Raji (cell line): ENCODE results near the gene TBC1D10A.

Experiments used
- POLR2A ChIP-seq: IDR thresholded peaks from 2 replicates; pipeline ENCODE4 v1.6.1; 2011; ENCODE audit warnings: low read depth, low read length, control low read depth; ENCODE audit not compliant: insufficient read depth

TBC1D10A gene

GRCh38 chr22:30314915-30315314 is 11.8 kb downstream of the TBC1D10A start:
- no peak for TF ChIP-seq POLR2A

- no peak for TF ChIP-seq POLR2A
Measured at GRCh38 chr22:30313527-30314363, 13.0 kb downstream of the TBC1D10A start.

GRCh38 chr22:30312053-30312452 is 14.7 kb downstream of the TBC1D10A start:
- TF ChIP-seq POLR2A: no peak

- no peak for TF ChIP-seq POLR2A
Measured at GRCh38 chr22:30310881-30311771, 15.6 kb downstream of the TBC1D10A start.

- 0 out of 2 replicates have a peak, but pooled peaks have one; percentile 25 for TF ChIP-seq POLR2A
Measured at GRCh38 chr22:30309951-30310741, 16.6 kb downstream of the TBC1D10A start.

GRCh38 chr22:30308518-30309230 is 18.1 kb downstream of the TBC1D10A start:
- TF ChIP-seq POLR2A: no peak

GRCh38 chr22:30308093-30308492 is 18.6 kb downstream of the TBC1D10A start:
- TF ChIP-seq POLR2A: no peak

GRCh38 chr22:30307041-30307574 is 19.6 kb downstream of the TBC1D10A start:
- TF ChIP-seq POLR2A: no peak

GRCh38 chr22:30306627-30307011 is 20.1 kb downstream of the TBC1D10A start:
- no peak for TF ChIP-seq POLR2A

GRCh38 chr22:30305906-30306626 is 20.7 kb downstream of the TBC1D10A start:
- no peak for TF ChIP-seq POLR2A

- peak; percentile 92 for TF ChIP-seq POLR2A
Measured at GRCh38 chr22:30305519-30305905, 21.2 kb downstream of the TBC1D10A start.

GRCh38 chr22:30304495-30305244 is 22.1 kb downstream of the TBC1D10A start:
- no peak for TF ChIP-seq POLR2A

- no peak for TF ChIP-seq POLR2A
Measured at GRCh38 chr22:30302810-30303138, 24.0 kb downstream of the TBC1D10A start.
